GM19193 (cell line): ENCODE data around the gene PSEN1.

Experiments
- POLR2A ChIP-seq: IDR thresholded peaks from 4 replicates; pipeline ENCODE4 v1.6.1; 2011; ENCODE audit not compliant: insufficient read depth, insufficient read length; ENCODE audit errors: extremely low read depth

PSEN1 gene

GRCh38 chr14:73227812-73228781 lies 91.8 kb downstream of the PSEN1 start:
- no peak for TF ChIP-seq POLR2A

- no peak for TF ChIP-seq POLR2A
Observed at GRCh38 chr14:73230051-73230450, 93.7 kb downstream of the PSEN1 start.

- TF ChIP-seq POLR2A = no peak
Observed at GRCh38 chr14:73231981-73232851, 95.9 kb downstream of the PSEN1 start.

GRCh38 chr14:73232984-73233383 lies 96.7 kb downstream of the PSEN1 start:
- TF ChIP-seq POLR2A = no peak

DNA sequence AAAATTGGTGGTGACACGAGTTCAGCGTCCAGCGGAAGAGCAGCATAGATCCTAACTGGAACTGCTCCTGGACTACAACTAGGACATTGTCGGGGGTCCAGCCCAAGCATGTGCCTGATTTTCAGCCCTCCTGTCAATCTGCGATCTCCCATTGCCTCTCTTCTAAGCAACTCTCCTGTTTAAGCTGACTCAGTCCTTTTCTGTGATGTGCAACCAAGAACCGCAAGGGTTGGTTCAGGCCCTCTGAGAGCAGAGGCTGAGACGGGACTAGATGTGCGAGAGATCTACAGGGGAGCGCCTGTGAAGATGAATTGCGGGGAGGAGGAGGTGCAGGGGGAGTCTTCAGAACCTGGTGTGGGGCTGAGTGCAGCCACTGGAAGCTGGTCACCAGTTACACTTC lies 97.3 kb downstream of the PSEN1 start:
- TF ChIP-seq POLR2A = no peak

DNA sequence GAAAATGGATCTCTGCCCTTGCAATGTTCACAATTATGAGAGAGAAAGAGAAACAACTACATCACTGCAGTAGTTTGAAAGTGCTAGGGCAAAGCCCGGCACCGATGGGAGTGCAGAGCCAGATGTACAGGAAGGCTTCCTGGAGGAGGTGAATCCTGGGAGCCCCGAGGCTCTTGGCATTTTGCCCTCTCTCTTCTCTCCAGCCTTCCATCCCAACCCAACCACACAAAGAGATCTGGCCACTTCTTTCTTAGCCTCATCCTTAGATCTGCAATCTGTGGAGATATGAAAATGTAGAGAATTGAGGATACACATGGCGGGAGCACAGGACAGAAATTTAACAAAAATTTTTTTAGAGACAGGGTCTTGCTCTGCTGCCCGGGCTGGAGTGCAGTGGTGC lies 97.7 kb downstream of the PSEN1 start:
- TF ChIP-seq POLR2A = no peak

GRCh38 chr14:73234586-73235394 lies 98.5 kb downstream of the PSEN1 start:
- no peak for TF ChIP-seq POLR2A

- no peak for TF ChIP-seq POLR2A
Observed at GRCh38 chr14:73235531-73236155, 99.3 kb downstream of the PSEN1 start.

- TF ChIP-seq POLR2A = no peak
Observed at GRCh38 chr14:73236157-73236556, 99.8 kb downstream of the PSEN1 start.

DNA sequence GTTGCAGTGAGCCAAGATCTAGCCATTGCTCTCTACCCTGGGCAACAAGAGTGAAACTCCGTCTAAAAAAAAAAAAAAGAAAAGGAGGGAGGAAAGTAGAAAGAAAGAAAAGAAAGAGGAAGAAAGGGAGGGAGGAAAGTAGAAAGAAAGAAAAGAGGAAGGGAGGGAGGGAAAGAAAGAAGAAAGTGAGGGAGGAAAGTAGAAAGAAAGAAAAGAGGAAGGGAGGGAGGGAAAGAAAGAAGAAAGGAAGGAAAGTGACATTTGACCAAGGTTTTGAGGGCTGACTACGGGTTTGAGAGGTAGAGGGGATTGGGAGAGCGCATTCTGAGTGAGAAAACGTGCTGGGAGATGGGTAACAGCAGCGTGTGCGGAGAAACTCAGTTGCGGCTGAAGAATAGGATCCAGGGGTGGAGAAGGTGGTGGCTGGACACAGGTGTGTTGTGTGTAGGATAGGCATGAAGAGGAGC lies 100.5 kb downstream of the PSEN1 start:
- no peak for TF ChIP-seq POLR2A

GRCh38 chr14:73237219-73237785 lies 101.0 kb downstream of the PSEN1 start, which contains the start of gene PAPLN:
Gene PAPLN (plus strand): TSS chr14:73237506. CDS start chr14:73239779, 2,273 bp downstream.
- TF ChIP-seq POLR2A = no peak

DNA sequence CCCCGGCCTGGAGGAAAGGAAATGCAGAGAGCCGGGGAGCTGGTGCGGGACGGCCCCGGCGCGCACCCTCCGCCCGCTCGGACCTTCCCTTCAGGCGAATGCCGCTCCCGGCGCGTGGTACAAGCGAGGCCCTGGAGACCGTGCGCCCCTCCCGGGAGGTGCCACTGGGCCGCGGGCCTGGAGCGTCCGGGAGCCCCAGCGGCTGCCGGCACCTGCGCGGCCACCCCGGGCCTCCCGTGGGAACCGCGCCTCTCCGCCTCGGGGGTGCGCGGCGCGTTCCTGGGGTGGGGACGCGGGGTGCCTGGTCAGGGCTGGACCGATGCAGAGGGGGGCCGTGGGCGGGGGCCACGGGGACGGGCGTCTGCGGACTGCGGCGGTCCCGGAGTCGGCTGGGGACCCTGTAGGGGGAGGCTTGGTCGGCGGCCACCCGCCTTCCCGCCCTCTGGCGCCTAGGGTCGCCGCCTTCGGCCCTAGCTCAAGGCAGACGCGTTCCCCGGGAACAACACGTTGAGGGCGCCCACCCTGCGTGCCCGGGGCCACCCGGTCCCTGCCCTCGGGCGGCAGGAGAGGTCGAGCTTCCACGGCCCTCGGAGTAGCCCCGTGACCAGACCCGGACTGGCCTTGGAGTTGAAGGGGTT lies 101.6 kb downstream of the PSEN1 start:
- no peak for TF ChIP-seq POLR2A

DNA sequence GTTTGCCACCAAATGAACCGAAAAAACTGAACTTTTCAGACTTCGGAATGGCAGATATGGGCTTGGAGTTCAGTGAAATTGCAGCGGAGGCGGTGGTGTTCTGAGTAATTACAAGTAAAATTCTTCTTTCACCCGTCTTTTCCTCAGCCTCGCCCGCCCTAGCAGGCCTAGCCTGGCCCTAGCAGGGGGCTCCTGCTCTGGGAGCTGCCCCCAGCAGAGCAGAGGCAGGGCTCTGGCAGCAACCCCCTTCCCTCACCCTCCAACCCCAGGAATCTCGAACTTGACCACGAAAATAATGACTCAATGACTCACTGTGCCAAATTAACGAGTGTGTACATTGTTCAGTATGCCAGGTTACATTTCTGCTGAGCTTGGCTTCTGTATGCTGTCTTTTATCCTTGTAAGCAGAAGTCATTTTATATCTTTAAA lies 102.1 kb downstream of the PSEN1 start:
- TF ChIP-seq POLR2A = no peak
